Measurements from ENCODE around the gene RAC3.

Gene RAC3

GRCh38 chr17:82058855-82059249, 27.4 kb downstream of the RAC3 start:
- no peak for DNase-seq

- DNase-seq, result no peak
These were observed 28.0 kb downstream of the RAC3 start for GRCh38 chr17:82059272-82060000.

GRCh38 chr17:82060001-82060380, 28.5 kb downstream of the RAC3 start:
- DNase-seq, result no peak

DNA sequence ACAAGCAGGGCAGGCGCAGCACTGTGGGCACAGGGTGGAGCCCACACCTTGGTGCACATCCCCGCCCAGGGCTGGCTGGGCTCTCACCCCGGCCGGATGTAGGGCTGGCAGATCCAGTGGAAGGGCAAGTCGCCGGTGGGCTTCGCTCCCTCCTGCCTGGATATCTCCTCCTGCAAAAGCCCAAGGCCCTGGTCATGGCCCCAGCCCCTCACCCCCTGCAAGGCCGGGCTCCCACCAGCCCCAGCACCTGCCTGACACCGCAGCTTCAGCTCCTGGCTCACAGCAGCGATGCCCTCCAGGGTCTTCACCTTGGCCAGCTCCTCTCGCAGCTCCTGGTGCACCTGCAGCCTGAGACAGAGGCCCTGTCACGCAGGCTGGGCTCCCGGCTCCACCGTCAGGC, 29.1 kb downstream of the RAC3 start:
- DNase-seq, result no peak

GRCh38 chr17:82061047-82061925, 29.8 kb downstream of the RAC3 start:
- no peak for DNase-seq

- no peak for DNase-seq
These were observed 30.9 kb downstream of the RAC3 start for GRCh38 chr17:82062076-82062983.

GRCh38 chr17:82062984-82063368, 31.5 kb downstream of the RAC3 start:
- DNase-seq, result no peak

- no peak for DNase-seq
These were observed 32.2 kb downstream of the RAC3 start for GRCh38 chr17:82063424-82064415.

GRCh38 chr17:82064433-82065192, 33.1 kb downstream of the RAC3 start:
- no peak for DNase-seq

- no peak for DNase-seq
These were observed 33.7 kb downstream of the RAC3 start for GRCh38 chr17:82065193-82065637.

- peak; percentile 65 to 80 for DNase-seq
These were observed 34.3 kb downstream of the RAC3 start, which contains the start of gene DUS1L for GRCh38 chr17:82065638-82066303. TSS of gene DUS1L (minus strand) at chr17:82065804. CDS start at chr17:82065059, 745 bp downstream.

GRCh38 chr17:82070611-82071010, 39.1 kb downstream of the RAC3 start:
- DNase-seq, result no peak

DNA sequence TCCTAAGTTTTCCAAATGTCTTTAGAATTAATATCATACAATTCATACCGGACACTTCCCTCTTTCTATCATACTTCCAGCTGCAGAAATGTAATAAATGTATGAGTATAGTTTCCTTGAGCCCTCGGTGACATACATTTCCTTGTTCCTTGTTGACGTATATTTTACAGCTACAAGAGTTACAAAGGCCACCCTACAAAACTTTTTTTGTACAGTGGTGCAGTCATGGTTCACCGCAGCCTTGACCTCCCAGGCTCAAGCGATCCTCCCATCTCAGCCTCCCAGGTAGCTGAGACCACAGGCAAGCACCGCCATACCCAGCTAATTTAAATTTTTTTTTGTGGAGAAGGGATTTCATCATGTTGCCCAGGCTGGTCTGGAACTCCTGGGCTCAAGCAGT, 41.3 kb downstream of the RAC3 start:
- no peak for DNase-seq

DNA sequence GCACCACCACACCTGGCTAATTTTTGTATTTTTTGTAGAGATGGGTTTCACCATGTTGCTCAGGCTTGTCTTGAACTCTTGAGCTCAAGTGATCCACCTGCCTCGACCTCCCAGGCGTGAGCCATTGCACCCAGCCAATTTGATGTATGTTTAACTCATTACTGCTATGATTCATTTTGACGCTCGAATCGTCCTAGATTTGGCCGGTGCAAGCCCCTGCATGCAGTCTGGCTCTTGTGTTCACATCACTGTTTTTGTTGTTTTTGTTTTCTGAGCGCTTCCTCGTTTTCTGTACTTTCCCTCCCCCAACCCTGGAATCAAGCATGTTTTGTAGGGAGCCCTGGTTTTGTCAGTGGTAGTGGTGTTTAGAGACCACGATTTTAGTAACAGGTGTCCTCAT, 42.0 kb downstream of the RAC3 start:
- no peak for DNase-seq

DNA sequence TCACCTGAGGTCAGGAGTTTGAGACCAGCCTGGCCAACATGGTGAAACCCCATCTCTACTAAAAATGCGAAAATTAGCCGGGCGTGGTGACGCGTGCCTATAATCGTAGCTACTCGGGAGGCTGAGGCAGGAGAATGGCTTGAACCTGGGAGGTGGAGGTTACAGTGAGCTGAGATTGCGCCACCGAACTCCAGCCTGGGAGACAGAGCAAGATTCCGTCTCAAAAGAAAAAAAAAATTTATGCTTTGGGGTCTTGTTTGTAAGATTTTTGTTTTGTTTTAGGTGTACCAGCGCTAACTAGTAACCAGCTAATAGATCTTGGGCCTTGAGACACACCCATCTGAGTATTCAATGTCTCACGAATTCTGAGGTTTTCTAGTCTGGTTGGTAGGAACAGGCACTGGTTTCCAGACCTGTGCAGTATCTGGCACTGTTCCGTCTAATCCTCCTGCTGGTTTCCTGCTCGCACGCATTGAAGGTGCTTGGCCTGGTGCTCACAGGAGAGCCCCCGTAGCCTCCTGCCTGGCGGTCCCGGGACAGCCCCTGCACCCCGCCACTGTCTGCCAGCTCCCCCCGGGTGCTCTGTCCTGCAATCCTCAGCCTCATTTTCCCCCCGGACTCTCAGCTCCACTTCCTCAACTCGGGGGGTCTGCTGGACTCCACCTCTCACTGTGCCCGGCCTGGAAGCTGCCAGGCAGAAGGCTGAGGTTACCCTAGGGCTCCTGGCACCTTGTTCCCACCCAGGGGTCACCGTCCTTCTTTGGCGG, 44.7 kb downstream of the RAC3 start:
- no peak for DNase-seq

DNA sequence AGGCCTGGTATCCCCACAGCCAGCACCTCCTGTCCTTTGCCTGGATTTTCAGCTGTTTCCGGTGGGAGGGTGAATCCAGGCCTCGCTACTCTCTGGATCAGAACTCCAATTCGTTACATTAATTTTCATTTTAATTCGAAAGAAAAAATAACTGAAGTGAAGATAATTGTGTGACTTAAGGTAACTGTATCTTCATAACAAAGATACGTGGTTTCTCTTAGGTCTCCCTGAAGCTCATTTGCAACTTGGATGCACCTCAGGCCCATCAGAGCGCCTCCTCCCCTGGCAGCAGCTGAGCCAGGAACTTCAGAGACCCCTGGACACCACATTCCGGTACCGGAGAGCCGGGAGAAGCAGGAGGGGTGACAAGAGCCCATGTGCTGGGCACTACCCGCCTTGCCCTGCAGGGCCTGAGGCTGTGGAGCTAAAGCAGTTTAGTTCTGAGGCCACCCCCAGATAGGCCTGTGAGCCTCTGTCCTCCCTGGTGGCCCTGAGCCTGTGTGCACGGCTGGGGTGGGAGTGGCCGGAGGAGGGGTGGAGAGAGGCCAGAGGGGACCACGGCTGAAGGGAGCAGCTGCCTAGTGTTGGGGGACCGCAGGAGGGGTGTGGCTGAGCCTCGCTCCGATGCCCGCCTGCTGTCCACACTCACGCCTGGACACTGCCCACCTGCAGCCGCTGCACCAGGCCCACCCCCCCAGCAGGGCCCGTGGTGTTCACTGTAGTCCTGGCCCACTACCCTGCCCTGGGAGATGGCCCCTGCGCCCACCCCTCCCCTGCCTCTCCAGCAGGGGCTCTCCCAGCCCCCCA, 45.5 kb downstream of the RAC3 start:
- DNase-seq, result no peak

GRCh38 chr17:82077617-82078358, 46.3 kb downstream of the RAC3 start:
- DNase-seq, result no peak

DNA sequence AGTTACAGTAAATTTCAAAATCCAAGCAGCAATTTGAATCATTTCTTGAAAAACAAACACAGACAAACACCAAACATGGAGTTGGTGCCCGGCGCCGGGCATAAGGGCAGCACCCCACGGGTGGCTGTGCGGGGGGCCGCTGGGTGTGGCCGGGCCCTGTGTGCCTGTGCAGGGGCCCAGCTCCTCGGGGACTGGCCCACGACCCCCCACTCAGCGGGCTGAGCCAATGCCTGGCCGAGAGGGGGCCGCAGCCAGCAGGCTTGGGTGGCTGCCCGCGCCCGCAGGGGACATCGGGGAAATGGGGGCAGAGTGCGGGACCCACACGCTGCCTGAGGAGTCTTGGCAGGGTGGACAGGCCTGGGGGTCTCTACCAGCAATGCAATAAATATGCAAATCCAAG, 47.0 kb downstream of the RAC3 start:
- no peak for DNase-seq

Data from stimulated activated CD4-positive, alpha-beta T cell treated with anti-CD3 and anti-CD28 coated beads, Interleukin-2, amount 100 ng/mL, for 48 hours (primary cell).